ENCODE results near the gene C17orf107.
A peak's percentile ranks its signal among the peaks of the same experiment; 100 is the strongest.

The C17orf107 gene

DNA sequence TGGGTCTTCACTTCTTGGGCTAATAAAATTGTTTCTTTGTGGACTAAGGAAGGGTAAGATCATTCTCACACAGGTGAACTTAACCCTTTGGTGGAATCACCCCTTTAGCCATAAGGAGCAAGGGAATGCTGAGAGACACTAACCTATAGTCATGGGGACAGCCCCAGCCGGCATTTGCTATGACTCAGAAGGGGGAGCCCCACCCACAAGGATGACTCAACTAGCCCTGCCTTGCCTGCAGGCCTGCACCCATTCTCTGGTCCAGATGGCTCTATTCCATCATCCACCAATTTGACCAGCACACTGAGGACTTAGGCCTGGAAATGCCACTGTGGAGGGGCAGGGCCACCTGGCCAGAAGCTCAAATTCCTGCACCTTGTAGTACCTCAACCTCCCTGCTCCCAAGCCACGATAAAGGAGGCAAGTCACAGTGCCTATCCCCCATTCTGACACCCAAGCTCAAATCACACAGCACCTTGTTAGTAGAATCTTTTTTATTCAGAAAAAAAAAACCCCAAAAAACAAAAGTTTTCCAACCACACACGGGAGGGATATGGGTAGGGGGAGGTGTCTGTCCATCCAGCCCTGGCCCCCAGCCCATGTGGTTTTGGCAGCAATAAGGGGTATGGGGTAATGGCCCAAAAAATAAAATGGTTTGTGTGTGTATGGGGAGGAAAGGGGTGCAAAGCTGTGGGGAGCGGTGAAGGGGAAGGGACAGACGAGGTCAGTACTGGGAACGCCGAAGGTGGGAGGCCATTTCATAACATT lies 46.0 kb downstream of the C17orf107 start:
- peak; percentile 94 for FAIRE-seq
- DNase-seq (ENCODE audit: extremely low spot score, insufficient read length, low read depth) = no peak

DNA sequence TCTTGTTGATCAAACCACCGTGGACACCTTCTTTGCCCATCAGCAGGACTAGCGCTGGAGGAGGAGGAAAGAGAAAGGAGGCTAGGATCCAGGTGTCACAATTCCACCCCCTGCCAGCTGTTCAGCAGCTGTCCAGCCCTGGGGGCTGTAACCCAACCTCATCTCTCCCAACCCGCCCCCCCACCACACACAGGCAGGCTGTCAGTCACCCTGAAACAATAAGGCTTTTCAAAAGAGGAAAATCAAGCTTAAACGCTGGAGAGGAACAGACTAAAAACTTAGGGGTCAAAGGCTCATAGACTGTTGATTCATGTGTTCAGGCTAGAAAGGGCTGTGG lies 46.6 kb downstream of the C17orf107 start:
- DNase-seq (ENCODE audit: extremely low spot score, insufficient read length, low read depth) = no peak
- FAIRE-seq = peak; percentile 36

DNA sequence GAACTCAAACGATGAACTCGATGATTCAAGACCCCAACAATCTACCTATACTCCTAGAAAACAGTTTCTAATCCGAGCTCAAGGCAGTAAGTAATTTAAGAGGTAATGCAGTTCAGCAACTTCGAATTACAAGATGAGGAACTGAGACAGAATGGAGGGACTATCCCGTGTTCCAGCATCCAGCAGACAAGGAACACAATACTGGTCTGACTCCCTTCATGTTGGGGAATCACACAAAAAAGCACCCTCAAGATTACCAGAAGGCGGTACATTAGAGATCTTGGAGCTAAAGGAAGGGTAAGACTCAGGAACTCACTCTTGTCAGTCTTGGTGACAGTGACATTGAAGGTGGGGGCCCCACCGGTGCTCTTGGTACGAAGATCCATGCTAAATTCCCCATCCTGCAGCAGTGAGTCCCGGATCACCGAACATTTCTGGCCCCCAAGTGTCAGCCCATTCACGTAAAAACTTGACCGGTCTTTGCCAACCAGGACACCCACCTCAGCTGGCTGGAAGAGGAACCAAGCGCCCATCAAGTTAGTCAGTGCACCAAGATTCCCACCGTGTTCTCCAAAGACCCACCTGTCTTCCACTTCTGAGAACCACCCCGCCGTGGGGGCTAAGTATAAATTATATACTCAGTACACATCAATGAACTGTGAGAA lies 47.1 kb downstream of the C17orf107 start:
- FAIRE-seq (peak; percentile 65), DNase-seq (ENCODE audit: extremely low spot score, insufficient read length, low read depth) (no peak)

DNA sequence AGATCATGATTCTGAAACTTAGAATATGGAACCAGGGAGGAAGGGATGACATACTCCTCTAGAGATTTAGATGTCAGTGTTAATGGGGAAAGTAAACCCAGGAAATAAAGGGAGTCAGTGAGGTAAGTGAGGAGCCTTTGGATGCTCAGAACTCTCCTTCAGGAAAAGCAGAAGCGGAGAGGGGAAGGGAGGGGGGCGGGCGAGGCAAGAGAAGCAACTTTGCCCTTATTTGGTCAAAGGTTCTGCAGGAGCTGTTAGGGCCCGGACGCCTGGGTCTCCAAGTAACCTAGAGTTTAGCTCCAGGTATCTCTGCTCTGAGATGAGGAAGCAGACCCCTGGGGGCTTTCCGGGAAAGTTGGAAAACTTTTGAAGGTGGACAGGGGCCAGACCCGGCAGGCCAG lies 47.7 kb downstream of the C17orf107 start:
- FAIRE-seq (peak; percentile 56), DNase-seq (ENCODE audit: extremely low spot score, insufficient read length, low read depth) (no peak)

DNA sequence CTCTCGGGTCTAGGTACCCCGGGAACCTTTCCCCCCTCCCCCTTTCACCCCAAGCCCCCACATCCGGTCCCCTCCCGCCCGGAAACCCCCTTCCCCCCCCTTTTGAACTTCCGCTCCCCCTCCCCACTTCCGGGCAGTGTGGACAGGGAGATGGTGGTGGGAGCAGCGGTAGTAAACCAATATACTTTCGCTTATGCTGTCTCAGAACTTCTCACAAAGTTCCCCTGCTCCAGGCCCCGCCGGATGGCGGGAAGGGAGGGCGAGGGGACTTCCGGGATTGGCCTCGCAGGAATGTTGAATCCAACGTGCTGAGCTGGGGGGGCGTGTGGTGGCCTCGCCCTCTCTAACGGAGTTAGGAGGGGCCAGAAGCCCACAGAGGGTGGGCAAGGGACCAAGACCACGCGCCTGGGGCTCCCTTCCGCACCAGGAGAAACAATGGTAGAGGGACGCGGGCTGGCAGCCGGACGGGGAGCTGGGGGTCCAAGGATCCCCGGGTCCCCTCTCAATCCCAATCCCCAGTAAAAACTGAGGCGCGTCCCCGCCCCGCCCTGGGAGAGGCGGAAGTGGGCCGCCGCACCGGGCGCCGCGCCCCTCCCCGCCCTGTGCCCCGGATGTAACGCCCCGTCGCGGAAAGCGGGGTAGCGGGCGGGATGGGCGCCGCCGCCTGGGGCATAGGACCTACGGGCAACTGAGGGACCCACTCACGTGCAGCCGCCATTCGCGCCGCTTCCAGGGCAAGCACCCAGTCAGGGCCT lies 48.3 kb downstream of the C17orf107 start:
- DNase-seq (ENCODE audit: extremely low spot score, insufficient read length, low read depth) = no peak
- FAIRE-seq = peak; percentile 85

DNA sequence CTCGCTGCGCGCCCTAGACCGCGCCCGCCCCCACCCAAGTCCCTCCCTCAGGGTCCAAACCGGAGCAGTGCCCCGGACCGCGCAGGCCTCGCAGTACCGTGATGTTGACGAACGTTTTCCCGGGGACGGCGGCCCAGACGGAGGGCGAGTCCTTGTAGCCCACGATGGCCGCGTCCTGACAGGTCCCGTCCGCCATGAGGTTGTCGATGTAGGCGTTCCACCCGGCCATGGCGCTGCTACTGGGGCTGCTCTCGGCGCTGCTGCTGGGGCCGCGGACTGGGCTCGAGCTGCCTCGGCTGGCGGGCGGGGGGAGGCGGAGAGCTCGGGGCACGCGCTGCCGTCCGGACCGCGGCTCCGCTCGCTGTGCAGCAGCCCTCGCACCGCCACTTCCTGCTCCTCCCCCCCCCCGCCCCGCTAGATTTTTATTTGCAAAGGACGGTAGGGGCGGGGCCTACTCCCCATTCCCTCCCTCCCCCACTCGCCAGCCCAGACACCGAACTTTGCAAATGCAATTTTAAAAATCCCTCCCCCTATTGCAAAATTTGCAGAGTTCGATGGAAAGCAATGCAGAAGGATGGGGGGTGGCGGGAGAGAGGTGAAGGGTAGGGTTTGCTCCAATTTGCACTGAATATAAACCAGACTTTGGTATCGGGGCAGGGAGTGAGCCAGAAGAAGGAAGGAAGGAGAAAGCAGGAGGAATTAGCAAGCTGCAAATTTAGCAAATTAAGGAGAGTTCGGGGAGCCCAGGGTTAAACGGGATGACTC lies 49.0 kb downstream of the C17orf107 start, which contains the start of gene PFN1:
PFN1 (minus strand) TSS at position 365 of the 765 bp plus-strand sequence; CDS start at position 229, 136 bp downstream.
- peak; percentile 71 for DNase-seq (ENCODE audit: extremely low spot score, insufficient read length, low read depth)

DNA sequence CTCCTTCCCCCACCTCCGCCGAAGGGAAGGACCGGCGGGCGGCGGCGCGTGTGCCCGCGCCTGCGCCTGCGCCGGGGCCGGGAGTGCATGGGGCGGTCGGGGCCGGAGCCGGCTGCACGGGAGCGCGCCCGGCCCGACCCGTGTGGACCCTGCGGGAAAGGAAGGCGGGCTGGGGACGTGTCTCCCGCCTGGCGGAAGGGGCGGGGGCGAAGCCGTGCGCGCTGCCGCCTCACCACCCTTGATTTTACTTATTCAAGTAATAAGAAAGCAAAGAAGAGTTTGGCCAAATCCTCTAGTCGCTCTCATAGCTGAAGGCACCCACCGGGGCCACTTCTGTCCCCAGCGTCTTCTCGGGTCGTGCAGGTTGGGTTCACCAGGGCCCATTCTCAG lies 49.6 kb downstream of the C17orf107 start:
- FAIRE-seq = no peak

More for the DNA sequence above, 49.0 kb downstream of the C17orf107 start, which contains the start of gene PFN1:
- FAIRE-seq = peak; percentile 90

DNA sequence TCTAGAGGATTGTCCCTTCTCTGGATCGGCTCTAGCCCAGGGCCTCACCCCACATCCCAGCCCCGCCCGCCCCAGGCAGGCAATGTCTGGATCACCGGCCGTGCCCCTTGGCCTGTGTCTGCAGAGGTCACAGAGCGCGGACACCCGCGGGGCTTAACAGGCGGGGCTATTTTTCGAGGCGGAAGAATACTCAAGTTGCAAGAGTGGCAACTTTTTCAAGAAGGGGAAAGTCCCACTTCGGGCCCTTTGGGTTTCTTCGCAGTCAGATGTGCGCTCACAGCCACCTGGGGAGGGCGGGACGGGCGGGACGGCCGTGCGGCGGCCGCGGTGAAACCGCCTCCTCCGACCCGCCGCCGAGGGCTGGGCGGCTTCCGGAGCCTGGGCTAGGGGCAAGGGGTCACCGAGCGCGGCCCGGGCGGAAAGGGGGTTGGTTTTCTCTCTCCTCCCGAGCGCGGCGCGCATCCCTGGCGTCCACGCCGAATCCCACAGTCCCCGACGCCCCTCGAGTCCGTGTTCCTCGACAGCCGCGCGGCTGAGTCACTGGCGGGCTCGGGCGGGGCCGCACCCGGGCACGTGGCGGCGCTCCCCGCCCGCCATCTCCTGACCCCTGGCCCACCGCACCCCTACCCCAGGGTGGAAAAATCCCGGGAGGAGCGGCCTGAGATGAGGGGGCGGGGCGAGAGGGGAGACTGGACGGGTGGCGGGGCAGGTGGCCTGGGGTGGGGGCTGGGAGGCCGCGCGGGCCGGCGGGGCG lies 50.2 kb downstream of the C17orf107 start:
- DNase-seq (ENCODE audit: extremely low spot score, insufficient read length, low read depth) (no peak), FAIRE-seq (peak; percentile 84)

More for the DNA sequence above, 49.6 kb downstream of the C17orf107 start:
- DNase-seq (ENCODE audit: extremely low spot score, insufficient read length, low read depth) = peak; percentile 74

DNA sequence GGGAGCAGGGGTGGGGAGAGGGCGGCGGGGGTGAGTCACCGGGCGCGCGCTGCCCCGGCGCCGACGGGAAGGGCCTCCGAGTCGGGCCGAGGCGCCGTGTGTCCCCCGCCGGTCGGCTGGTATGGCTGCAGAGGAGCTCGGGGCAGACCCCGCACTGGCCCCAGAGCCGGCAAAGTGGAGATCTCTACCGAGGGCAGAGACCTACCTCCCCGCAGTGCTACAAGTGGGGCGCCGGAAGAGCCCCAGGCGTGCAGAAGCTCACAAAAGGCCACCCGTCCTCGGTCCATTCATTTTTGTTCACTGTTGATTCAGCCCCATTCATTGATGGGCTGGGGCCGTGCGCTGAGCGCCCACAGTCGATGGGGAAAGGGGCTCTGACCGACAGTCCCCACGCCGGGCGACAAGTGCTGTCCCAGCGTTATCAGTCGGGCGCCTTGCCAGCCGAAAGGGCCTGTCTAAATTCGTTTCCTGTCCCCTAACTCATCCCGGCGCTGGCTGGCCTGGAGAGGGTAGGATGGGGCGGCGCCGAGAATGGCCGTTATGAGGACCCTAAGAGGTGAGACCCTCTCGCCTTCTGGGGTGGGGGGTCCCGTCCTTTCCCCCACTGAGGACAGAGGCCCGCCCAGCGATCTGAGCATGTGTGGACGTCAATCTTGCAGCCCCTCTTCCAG lies 50.9 kb downstream of the C17orf107 start:
- peak; percentile 65 for FAIRE-seq

DNA sequence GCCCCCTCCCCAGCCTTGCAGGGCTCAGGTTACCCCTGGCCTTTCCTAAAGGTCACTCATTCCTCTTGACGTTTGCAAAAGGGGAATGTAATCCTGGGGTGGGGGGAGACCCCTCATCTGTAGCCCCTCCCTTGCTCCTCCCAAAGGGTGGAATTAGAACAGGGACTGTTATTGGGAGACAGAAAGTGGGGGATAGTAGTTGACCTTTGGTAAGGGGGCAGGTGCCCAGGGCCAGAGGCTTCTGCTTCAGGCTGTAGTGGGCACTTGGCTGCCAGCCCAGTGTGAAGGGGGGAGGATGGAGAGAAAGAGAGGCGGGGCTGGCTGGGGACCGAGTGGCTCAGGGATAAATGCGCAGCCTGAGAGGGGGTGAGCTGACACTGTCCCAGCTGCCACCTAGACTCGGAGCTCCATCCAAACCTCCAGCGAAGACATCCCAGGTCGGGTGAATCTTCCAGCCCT lies 51.4 kb downstream of the C17orf107 start, which contains the start of gene ENO3:
ENO3 (plus strand) TSS at position 374 of the 459 bp plus-strand sequence. CDS start 711 bp downstream, outside the sequence.
- FAIRE-seq (peak; percentile 18), DNase-seq (ENCODE audit: extremely low spot score, insufficient read length, low read depth) (no peak)

More for the DNA sequence above, 50.9 kb downstream of the C17orf107 start:
- DNase-seq (ENCODE audit: extremely low spot score, insufficient read length, low read depth) = no peak

DNA sequence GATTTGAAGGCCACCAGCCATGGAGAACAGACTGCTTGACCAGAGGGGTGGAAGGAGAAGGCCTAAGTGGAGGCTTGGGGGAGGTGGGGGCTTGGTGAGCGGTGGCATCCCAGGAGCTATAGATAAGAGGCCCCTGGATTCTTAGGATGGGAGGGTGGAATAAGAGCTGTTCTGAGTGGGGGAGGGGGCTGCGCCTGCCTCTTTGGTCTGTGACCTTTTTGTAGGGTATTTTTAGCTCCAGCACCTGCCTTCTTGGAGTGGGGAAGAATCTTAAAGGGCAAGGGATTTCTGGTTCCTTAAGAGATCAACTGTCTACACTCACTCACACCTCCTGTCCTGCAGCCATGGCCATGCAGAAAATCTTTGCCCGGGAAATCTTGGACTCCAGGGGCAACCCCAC lies 52.1 kb downstream of the C17orf107 start:
- FAIRE-seq = no peak

More for the DNA sequence above, 52.1 kb downstream of the C17orf107 start:
- no peak for DNase-seq (ENCODE audit: extremely low spot score, insufficient read length, low read depth)
